ENCODE data around the gene LYSET.
"Not testable (repeated sequence)": the region's sequence is repeated elsewhere in the genome, so short reads cannot be mapped to it uniquely, and the experiment has no call there.

The LYSET gene

GRCh38 chr14:93153121-93153520 lies 32.0 kb upstream of the LYSET start:
- no peaks in the 10 kb centered on the region for H3K36me3 ChIP-seq (ENCODE audit: control insufficient read depth, insufficient read depth, low read length)
- H3K27me3 ChIP-seq (ENCODE audit: control insufficient read depth, insufficient read depth, low read length, poor library complexity, severe bottlenecking), result no peaks in the 10 kb centered on the region
- no peak overlapping the region for H3K27ac ChIP-seq (ENCODE audit: insufficient read depth, low read depth, low read length, poor library complexity, severe bottlenecking)
- H3K4me3 ChIP-seq (ENCODE audit: insufficient read depth, low read depth, low read length), result no peak overlapping the region
- H3K4me1 ChIP-seq (ENCODE audit: control insufficient read depth, insufficient read depth, low read length), result peaks cover 12% of the 10 kb centered on the region
- no peaks in the 10 kb centered on the region for H3K9me3 ChIP-seq (ENCODE audit: control insufficient read depth, low read length)
- 94 to 95% methylated on average over 5 to 6 of the region's 7 CpGs for WGBS, 2 experiments

- no peak overlapping the region for H3K4me3 ChIP-seq (ENCODE audit: insufficient read depth, low read depth, low read length)
- H3K4me1 ChIP-seq (ENCODE audit: control insufficient read depth, insufficient read depth, low read length), result peaks cover 4% of the 10 kb centered on the region
- no peaks in the 10 kb centered on the region for H3K9me3 ChIP-seq (ENCODE audit: control insufficient read depth, low read length)
- no peaks in the 10 kb centered on the region for H3K36me3 ChIP-seq (ENCODE audit: control insufficient read depth, insufficient read depth, low read length)
- WGBS, 2 experiments, result 89 to 93% methylated on average over 2 of the region's 2 CpGs
- no peaks in the 10 kb centered on the region for H3K27me3 ChIP-seq (ENCODE audit: control insufficient read depth, insufficient read depth, low read length, poor library complexity, severe bottlenecking)
- no peak overlapping the region for H3K27ac ChIP-seq (ENCODE audit: insufficient read depth, low read depth, low read length, poor library complexity, severe bottlenecking)
Observed at GRCh38 chr14:93155667-93156066, 29.4 kb upstream of the LYSET start.

GRCh38 chr14:93156693-93157369 lies 28.3 kb upstream of the LYSET start:
- no peaks in the 10 kb centered on the region for H3K36me3 ChIP-seq (ENCODE audit: control insufficient read depth, insufficient read depth, low read length)
- no peaks in the 10 kb centered on the region for H3K4me1 ChIP-seq (ENCODE audit: control insufficient read depth, insufficient read depth, low read length)
- H3K27ac ChIP-seq (ENCODE audit: insufficient read depth, low read depth, low read length, poor library complexity, severe bottlenecking), result no peak overlapping the region
- WGBS, 2 experiments, result 84 to 88% methylated on average over 8 of the region's 8 CpGs
- no peak overlapping the region for H3K4me3 ChIP-seq (ENCODE audit: insufficient read depth, low read depth, low read length)
- H3K9me3 ChIP-seq (ENCODE audit: control insufficient read depth, low read length), result no peaks in the 10 kb centered on the region
- H3K27me3 ChIP-seq (ENCODE audit: control insufficient read depth, insufficient read depth, low read length, poor library complexity, severe bottlenecking), result no peaks in the 10 kb centered on the region

GRCh38 chr14:93158349-93158748 lies 26.8 kb upstream of the LYSET start:
- not testable (repeated sequence) for H3K9me3 ChIP-seq (ENCODE audit: control insufficient read depth, low read length); H3K4me1 ChIP-seq (ENCODE audit: control insufficient read depth, insufficient read depth, low read length); H3K36me3 ChIP-seq (ENCODE audit: control insufficient read depth, insufficient read depth, low read length); H3K27me3 ChIP-seq (ENCODE audit: control insufficient read depth, insufficient read depth, low read length, poor library complexity, severe bottlenecking); H3K4me3 ChIP-seq (ENCODE audit: insufficient read depth, low read depth, low read length); H3K27ac ChIP-seq (ENCODE audit: insufficient read depth, low read depth, low read length, poor library complexity, severe bottlenecking)
- WGBS, 2 experiments, result 94 to 97% methylated on average over 6 of the region's 7 CpGs

- H3K36me3 ChIP-seq (ENCODE audit: control insufficient read depth, insufficient read depth, low read length); H3K4me3 ChIP-seq (ENCODE audit: insufficient read depth, low read depth, low read length); H3K4me1 ChIP-seq (ENCODE audit: control insufficient read depth, insufficient read depth, low read length); H3K9me3 ChIP-seq (ENCODE audit: control insufficient read depth, low read length); H3K27ac ChIP-seq (ENCODE audit: insufficient read depth, low read depth, low read length, poor library complexity, severe bottlenecking); H3K27me3 ChIP-seq (ENCODE audit: control insufficient read depth, insufficient read depth, low read length, poor library complexity, severe bottlenecking): not testable (repeated sequence)
- WGBS, 2 experiments, result 77 to 92% methylated on average over 4 of the region's 5 CpGs
Observed at GRCh38 chr14:93159625-93160352, 25.3 kb upstream of the LYSET start.

GRCh38 chr14:93160353-93160801 lies 24.7 kb upstream of the LYSET start:
- Histone ChIP-seq H3K27me3 (ENCODE audit: control insufficient read depth, insufficient read depth, low read length, poor library complexity, severe bottlenecking) (no peaks in the 10 kb centered on the region), H3K36me3 (ENCODE audit: control insufficient read depth, insufficient read depth, low read length) (no peaks in the 10 kb centered on the region), H3K27ac (ENCODE audit: insufficient read depth, low read depth, low read length, poor library complexity, severe bottlenecking) (no peak overlapping the region), H3K9me3 (ENCODE audit: control insufficient read depth, low read length) (no peaks in the 10 kb centered on the region), H3K4me1 (ENCODE audit: control insufficient read depth, insufficient read depth, low read length) (no peaks in the 10 kb centered on the region), H3K4me3 (ENCODE audit: insufficient read depth, low read depth, low read length) (no peak overlapping the region)
- 63 to 64% methylated on average over 3 of the region's 4 CpGs for WGBS, 2 experiments

GRCh38 chr14:93161411-93161940 lies 23.6 kb upstream of the LYSET start:
- no peak overlapping the region for H3K4me3 ChIP-seq (ENCODE audit: insufficient read depth, low read depth, low read length)
- no peaks in the 10 kb centered on the region for H3K9me3 ChIP-seq (ENCODE audit: control insufficient read depth, low read length)
- no peaks in the 10 kb centered on the region for H3K4me1 ChIP-seq (ENCODE audit: control insufficient read depth, insufficient read depth, low read length)
- H3K27me3 ChIP-seq (ENCODE audit: control insufficient read depth, insufficient read depth, low read length, poor library complexity, severe bottlenecking), result no peaks in the 10 kb centered on the region
- no peaks in the 10 kb centered on the region for H3K36me3 ChIP-seq (ENCODE audit: control insufficient read depth, insufficient read depth, low read length)
- WGBS, 2 experiments, result 91% methylated on average over 4 of the region's 4 CpGs
- no peak overlapping the region for H3K27ac ChIP-seq (ENCODE audit: insufficient read depth, low read depth, low read length, poor library complexity, severe bottlenecking)

- WGBS, 2 experiments, result 64 to 72% methylated on average over 4 to 5 of the region's 5 CpGs
Observed at GRCh38 chr14:93163564-93163963, 21.6 kb upstream of the LYSET start.

GRCh38 chr14:93165271-93166265 lies 19.5 kb upstream of the LYSET start:
- not testable (repeated sequence) for H3K27me3 ChIP-seq (ENCODE audit: control insufficient read depth, insufficient read depth, low read length, poor library complexity, severe bottlenecking); H3K4me1 ChIP-seq (ENCODE audit: control insufficient read depth, insufficient read depth, low read length); H3K4me3 ChIP-seq (ENCODE audit: insufficient read depth, low read depth, low read length); H3K36me3 ChIP-seq (ENCODE audit: control insufficient read depth, insufficient read depth, low read length); H3K27ac ChIP-seq (ENCODE audit: insufficient read depth, low read depth, low read length, poor library complexity, severe bottlenecking); H3K9me3 ChIP-seq (ENCODE audit: control insufficient read depth, low read length)
- WGBS, 2 experiments, result 85 to 89% methylated on average over 24 of the region's 26 CpGs

More at GRCh38 chr14:93163564-93163963, 21.6 kb upstream of the LYSET start:
- Histone ChIP-seq H3K4me1 (ENCODE audit: control insufficient read depth, insufficient read depth, low read length) (no peaks in the 10 kb centered on the region), H3K36me3 (ENCODE audit: control insufficient read depth, insufficient read depth, low read length) (no peaks in the 10 kb centered on the region), H3K4me3 (ENCODE audit: insufficient read depth, low read depth, low read length) (no peak overlapping the region), H3K9me3 (ENCODE audit: control insufficient read depth, low read length) (no peaks in the 10 kb centered on the region), H3K27me3 (ENCODE audit: control insufficient read depth, insufficient read depth, low read length, poor library complexity, severe bottlenecking) (no peaks in the 10 kb centered on the region), H3K27ac (ENCODE audit: insufficient read depth, low read depth, low read length, poor library complexity, severe bottlenecking) (no peak overlapping the region)
